Retina (tissue), 1 donor: ENCODE results near the gene UNK.
"Not testable (repeated sequence)": the region's sequence is repeated elsewhere in the genome, so short reads cannot be mapped to it uniquely, and the experiment has no call there.

ENCODE experiments used
- DNase-seq: peaks from one replicate; pipeline ENCODE4 v3.0.0-alpha.2; 2016

UNK gene

DNA sequence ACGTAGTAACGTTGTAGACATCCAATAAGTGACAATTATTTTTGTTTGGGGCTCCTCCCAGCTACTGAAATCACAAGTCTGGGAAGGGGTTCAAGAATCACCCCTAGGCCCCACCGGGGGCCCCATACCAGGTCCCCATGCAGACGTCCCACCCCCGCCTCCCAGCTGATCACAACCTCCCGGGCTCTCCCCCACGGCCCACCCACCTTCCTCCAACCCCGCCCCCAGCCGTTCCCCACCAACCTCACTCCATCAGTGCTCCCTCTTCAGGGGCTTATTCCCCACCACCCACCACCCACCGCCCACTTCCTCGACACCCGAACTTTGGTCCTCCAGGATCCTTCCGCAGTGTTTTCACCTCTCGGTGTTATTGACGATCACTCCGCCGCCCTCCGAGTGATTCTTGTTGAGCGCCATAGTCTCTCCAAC lies 70.3 kb downstream of the UNK start:
- DNase-seq: no peak

DNA sequence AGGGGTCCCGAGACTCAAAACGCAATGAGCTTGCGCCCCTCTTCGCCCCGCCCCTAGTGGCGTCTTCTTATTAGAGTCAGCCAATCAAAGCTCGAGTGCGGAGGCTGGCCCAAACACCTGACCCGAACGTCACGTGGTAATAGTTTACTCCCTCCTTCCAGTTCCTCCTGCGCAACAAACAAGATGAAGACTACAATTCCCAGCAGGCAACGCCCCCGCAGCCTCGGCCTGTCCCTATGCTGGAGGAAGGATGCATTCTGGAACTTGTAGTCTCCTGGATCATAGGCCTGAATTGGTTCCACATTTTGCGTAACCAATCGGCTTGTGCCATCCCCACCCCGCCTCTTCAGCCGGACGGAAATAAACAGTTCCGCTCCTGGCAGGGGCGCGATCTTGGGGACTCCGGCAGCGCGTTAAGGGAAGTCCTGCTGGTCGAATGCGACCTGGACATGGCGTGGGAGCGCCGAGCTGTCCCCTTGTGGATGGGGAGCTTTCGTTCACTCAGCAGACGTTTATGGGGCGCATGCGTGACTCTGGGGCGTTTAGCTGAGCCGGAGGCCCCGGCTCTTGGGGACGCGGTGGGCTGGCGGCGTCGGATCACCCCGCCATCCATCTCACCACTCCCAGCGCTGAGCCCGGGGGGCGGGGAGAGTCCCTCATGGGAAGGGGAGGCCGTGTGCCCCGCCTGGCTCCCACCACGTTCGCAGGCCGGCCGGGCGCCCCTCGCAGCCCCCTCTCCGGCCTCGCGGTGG lies 70.9 kb downstream of the UNK start, which contains the start of gene WBP2:
Gene WBP2 (minus strand): TSS at position 26 of the 752 bp plus-strand sequence. CDS start 38 bp downstream, outside the sequence.
- DNase-seq: peak; percentile 99

DNA sequence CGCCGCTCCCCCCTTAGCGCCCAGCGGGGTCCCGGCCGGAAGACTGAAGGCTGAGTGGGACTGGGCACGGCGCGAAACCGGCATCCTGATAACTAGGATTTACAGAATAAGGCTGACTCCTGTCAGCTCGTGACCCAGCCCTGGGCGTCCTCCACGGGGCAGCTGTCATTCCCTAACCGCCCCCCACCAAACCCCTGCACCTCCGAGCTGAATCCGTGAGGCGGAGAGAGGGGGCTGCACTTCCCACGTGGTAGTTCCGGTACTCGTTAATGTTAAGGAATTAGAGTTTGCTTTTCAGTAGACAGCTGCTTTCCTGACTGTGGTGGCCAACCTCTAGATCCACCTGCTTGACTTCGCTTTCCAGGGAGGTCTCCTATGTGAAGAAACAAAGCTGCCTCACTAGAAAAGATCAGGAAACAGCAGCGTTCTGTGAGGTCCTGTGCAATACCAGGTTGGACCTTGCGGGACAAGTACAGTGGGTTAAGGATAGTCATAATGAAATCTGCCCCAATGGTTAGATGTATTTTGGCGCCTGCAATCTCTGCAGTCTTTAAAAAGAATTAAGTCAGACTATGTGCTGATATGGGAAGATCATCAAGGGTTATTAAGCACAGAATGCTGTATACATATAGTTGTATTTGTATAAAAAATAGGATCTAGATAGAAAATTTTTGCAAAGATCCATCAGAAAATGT lies 71.6 kb downstream of the UNK start:
- DNase-seq: no peak

DNA sequence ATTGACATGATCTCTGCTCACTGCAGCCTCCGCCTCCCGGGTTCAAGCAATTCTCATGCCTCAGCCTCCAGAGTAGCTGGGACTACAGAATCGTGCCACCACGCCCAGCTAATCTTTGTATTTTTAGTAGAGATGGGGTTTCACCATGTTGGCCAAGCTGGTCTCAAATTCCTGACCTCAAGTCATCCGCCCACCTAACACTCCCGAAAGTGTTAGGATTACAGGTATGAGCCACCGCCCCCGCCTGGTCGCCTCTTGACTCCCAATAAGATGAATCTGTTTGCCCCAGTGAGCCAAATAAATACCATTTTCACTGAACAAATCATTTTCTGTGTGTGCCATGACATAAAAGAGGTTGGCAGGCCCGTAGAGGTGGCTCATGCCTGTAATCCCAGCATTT lies 74.8 kb downstream of the UNK start:
- not testable (repeated sequence) for DNase-seq

DNA sequence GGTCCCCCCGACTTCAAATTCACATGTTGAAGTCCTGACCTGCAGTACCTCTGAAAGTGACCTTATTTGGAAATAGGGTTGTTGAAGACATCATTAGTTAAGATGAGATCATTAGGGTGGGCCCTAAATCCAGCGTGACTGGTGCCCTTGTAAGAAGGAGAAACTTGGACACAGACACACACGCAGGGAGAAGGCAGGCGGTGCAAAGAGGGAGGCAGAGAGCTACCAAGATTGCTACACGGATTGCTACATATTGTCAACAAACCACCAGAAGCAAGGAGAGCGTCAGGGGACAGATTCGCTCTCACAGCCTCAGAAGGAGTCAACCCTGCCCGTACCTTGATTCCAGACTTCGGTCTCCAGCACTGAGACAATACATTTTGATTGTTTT lies 77.3 kb downstream of the UNK start:
- DNase-seq: no peak

DNA sequence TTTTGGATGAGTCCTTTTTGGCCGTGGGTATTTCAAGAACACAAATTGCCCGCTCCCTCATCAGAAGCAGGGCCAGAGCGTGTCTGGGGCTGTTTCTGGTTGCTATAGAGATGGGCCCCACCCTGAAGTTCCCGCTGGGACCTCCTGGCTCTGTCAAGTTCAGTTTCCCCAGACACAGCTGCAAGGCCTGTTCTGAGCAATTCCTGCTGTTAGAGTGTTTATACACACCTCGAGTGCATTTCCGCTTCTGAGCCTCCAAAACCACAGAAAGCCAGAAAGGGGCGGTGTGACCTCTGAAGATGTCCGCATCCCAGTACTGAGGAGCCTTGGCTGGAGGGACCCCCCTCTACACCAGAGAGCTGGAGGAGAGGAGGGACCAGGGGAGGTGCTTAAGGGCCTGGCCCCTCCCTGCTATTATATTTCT lies 79.9 kb downstream of the UNK start:
- peak; percentile 36 for DNase-seq

DNA sequence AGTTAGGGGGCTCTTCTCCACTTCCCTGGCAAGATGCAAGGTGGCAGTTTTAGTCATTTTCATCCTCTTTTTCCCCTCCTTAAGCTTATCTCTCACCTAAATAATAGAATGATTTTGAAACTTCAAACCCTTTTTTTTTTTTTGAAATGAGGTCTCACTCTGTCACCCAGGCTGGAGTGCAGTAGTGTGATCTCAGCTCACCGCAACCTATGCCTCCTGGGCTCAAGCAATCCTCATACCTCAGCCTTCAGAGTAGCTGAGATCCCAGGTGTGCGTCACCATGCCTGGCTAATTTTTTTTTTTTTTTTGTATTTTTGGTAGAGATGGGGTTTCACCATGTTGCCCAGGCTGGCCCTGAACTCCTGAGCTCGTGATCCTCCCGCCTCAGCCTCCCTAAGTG lies 80.3 kb downstream of the UNK start:
- DNase-seq: not testable (repeated sequence)

DNA sequence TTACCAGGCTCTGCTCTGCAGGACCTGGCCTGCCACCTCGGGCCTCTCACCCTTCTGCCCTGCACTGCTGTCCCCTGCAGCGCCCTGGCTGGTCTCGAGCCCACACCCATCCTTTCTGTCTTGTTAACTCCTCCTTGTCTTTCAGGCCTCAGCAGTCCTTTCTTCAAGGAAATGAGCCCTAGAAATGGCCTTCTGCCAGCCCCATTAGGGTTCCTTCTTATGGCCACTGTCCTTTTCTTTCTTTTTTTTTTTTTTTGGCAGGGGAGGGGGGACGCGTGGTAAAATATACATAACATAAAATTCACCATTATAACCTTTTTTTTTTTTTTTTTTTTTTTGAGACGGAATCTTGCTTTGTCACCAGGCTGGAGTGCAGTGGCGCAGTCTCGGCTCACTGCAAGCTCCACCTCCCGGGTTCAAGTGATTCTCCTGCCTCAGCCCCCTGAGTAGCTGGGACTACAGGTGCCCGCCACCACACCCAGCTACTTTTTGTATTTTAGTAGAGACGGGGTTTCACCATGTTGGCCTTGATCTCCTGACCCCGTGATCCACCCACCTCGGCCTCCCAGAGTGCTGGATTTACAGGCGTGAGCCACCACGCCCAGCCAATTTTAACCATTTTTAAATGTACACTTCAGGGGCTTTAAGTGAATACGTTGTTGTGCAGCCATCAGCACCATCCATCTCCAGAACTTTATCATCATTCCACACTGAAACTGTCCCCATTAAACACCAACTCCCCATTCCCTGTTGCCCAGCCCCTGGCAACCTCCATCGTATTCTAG lies 81.0 kb downstream of the UNK start:
- DNase-seq: not testable (repeated sequence)

DNA sequence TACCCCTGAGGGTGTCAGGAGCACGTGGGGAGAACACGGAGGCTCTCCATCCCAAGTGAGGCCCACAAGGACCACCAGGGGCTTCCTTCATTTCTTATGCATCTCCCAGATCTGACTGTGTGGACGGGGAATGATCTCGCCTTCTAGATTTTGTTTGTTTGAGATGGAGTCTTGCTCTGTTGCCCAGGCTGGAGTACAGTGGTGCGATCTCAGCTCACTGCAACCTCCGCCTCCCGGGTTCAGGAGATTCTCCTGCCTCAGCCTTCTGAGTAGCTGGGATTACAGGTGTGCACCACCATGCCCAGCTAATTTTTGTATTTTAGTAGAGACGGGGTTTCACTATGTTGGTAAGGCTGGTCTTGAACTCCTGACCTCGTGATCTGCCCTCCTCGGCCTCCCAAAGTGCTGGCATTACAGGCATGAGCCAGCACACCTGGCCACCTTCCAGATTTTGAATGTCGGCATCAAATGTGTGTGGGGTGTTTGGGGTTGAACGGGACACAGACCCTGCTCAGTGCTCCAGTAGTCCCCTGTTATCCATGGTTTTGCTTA lies 84.2 kb downstream of the UNK start:
- DNase-seq: not testable (repeated sequence)

DNA sequence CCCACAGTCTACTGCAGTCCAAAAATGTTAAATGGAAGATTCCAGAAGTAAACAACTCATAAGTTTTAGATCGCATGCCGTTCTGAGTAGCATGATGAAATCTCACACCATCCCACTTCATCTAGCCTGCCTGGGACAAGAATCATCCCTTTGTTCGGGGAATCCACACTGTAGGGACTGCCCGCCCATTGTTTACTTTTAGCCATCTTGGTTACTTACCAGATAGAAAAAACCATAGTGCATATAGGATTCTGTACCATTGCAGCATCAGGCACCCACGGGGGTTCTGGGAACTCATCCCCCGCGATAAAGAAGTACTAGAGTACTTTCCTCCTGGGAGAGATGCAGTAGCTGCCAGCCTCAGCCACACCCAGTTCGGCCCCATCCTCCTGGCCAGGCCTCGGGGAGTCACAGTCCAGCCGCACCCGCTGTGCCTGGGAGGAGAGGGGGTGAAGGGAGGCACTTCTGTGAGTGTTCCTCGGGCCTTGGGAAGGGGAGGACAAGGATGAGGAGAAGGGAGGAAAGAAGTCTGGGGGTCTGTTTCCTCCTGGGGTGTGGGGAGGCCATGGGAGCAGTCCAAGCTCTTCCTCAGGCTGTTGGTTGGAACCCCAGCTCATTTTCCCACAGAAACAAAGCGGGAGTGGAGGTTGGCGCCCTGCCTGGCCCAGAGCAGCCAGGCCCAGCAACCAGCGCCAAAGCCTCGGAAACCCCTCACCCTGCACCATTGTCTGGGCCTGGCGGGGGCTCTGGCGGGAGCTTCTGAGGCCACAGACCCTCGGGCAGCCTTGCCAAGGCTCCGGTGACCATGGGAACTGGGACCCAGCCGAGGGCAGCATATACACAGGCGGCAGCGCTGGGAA lies 84.9 kb downstream of the UNK start:
- no peak for DNase-seq

DNA sequence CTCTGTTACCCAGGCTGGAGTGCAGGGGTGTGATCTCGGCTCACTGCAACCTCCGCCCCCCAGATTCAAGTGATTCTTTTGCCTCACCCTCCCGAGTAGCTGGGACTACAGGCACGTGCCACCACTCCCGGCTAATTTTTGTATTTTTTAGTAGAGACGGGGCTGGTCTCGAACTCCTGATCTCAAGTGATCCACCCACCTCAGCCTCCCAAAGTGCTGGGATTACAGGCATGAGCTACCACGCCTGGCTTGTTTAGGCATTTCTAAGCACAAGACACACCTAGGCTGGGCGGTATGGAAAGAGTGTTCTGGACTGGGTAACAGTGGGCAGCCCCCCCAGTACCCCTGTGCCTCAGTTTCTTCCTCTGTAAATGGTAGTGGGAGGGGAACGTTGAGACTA lies 85.6 kb downstream of the UNK start:
- DNase-seq: not testable (repeated sequence)

DNA sequence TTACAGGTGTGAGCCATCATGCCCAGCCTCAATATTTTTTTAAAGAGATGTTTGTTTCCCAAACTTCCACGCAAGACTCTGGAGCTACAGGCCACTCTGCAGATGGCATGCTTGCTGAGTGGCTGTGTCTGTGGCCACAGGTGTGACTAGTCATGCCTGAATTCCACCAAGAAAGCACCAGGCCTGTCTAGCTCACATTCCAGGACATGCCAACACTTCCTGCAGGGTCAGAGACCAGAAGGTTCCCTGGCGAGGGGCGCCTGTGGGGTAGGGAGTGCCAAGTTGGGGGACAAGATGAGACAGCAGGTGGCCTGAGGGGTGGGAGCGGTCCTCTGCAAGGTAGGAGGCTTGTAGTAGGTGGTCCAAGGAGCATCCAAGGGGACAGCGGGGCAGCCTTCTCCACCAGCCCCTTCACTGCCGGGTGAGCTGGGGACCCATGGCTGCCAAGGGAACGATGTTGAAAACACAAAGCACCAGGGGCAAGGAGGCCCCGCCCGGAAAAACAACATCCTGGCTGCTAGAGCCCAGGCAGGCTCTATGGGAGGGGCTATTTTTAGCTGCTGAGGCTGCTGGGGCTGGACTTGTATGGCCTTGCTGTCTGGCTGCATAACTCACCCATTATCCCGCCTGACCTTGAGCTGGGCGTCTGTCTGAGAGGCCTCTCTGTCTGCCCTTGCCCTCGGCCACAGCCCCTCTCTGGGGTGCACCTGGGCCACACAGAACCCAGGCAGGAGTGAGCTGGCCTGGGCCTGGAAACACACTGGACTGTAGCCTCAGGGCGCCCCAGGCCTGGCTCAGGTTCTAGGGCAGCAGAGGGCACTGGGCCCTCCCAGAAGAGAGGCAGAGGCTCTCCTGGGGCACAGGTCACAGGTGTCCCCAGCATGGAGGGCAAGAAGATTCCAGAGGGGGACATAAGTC lies 88.1 kb downstream of the UNK start:
- no peak for DNase-seq

DNA sequence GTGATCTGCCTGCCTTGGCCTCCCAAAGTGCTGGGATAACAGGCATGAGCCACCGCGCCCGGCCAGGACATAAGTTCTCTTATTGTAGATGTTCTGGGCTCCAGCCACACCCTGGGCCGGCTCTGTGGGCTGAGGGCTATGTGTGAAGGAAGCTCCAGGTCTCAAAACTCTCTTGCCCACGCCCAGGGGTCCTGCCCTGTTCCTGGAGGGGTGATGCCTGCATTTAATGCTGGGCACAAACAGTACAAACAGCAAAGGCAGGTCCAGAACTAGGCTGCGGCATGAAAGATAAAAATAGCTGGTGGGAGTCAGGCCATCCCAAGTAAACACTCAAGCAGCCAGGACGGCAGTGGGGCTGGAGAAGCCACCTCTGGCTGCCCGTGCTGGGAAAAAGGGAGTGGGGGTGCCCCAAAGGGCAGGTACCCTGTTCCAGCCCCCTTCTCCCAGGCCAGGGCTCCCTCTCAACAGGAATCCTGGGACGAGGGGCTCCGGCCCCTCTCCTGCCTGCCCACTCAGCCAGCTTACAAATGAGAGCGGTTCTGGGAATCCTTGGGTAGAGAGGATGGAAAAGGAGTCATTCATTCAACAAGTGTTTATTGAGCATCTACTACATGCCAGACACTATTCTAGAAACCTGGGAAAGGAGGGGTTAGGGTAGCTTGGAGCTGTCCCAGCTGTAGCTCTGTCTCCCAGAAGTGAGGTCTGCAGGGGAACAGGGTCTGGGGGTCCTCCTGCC lies 89.1 kb downstream of the UNK start:
- no peak for DNase-seq

DNA sequence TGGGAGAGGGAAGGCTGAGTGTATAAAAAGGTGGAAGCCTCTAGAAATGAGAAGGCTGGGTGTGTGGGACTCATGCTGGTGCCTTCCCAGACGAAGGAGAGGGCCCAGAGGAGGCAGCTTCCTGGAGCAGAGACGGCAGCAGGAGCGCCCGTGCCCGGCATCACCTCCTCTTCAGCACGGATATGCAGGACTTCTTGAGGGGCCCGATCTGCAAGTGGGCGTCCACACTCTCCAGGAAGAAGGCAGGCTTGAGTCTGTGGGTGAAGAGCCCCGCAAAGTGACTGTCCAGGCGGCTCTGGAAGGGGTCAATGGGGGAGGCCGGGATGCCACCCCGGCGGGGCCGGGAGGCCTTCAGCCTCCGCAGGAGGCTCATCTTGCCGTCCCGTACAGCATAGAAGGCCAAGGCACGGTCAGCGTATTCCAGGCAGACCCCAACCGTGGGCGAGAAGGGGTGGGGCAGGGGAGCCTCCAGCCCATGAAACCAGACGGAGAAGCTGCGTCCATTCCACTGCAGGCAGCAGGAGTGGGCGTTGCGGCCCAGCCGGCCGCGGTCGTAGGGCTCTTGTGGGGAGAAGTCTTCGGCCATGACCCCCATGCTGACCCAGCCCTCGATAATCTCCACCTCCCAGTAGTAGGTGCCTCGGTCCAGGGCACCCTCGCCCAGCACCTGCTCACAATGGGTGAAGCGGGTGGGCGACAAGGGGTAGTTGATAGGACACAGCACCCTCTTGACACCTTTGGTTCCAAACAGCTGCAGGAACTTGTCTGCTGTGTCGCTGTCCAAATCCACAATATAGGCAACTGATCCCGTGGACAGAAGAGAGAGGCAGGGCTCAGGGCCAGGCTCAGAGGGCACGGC lies 89.9 kb downstream of the UNK start:
- DNase-seq: no peak
